Measurements from ENCODE around the gene XYLT1. TPM values are rescaled to one million over a fixed set of nuclear protein-coding genes. Genes with fewer than 3 reads are reported as not detected.

XYLT1 gene
- total and polyA plus RNA-seq, 2 experiments from 2014 or later, result 4.5 to 26.3 TPM

- Histone ChIP-seq H4K20me1 (ENCODE audit: insufficient read depth) (no peaks in the 10 kb centered on the region), H3K9me2 (ENCODE audit: insufficient read depth) (no peaks in the 10 kb centered on the region), H3K9me3 (ENCODE audit: low read depth) (no peaks in the 10 kb centered on the region), H3K79me2 (ENCODE audit: insufficient read depth) (no peaks in the 10 kb centered on the region), H3K4me1 (ENCODE audit: insufficient read depth) (no peaks in the 10 kb centered on the region), H3K4me2 (ENCODE audit: unreplicated experiment) (no peak overlapping the region), H2AFZ (no peak overlapping the region), H3K9ac (no peak overlapping the region), H3K27me3 (replicated peaks; ENCODE audit: insufficient read depth) (no peaks in the 10 kb centered on the region), H3F3A (ENCODE audit: insufficient read depth) (peaks cover 8% of the 10 kb centered on the region; the same call in 1 of the 2 replicates), H3K27ac (no peak overlapping the region), H3K4me3 (no peak overlapping the region), H3K36me3 (ENCODE audit: low read depth) (no peaks in the 10 kb centered on the region)
- in situ Hi-C loops (cut with MboI), result no loop called here
- DNase-seq, result no peak
- no peak for TF ChIP-seq EZH2phosphoT487 (IDR thresholded peaks at IDR 0.05; ENCODE audit: insufficient read depth, low read depth)
- TF ChIP-seq EZH2 (IDR thresholded peaks at IDR 0.05; ENCODE audit: insufficient read depth, poor library complexity, severe bottlenecking), result no peak
- 95 to 97% methylated on average over 8 of the region's 8 CpGs for WGBS, 2 experiments (ENCODE audit: low coverage in 1 of 2, low lambda C conversion rate in 2 of 2, missing lambda C conversion rate in 2 of 2)
Observed at GRCh38 chr16:17107450-17107849, 363.3 kb downstream of the XYLT1 start.

DNA sequence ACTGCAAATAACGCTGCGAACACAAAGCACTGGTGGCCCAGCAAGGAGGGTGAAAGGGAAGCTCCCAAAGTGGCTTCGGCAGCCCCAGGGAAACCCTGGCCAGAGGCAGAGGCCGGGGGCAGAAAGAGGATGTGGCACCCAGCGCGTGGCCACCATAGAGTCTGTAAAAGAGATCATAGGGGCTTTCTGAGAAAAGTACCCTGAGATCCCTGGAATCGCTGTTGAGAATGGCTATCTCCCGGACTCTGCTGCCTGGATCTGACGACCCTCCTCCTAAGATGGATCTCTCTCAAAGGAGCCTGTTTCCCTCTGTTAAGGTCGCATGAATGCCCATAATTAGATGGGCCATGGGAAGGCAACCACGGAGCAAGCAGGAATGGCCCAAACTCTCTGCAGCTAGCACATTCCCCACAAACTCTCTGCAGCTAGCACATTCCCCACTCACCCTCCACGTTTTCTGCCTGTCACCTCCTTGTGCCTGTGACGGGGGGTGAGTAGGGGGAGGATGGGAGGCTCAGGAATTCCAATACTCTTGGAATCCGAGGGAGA lies 364.4 kb downstream of the XYLT1 start:
- H3K36me3 ChIP-seq (ENCODE audit: low read depth), result no peaks in the 10 kb centered on the region
- no peaks in the 10 kb centered on the region for H3K27me3 ChIP-seq (replicated peaks; ENCODE audit: insufficient read depth)
- no peak overlapping the region for H2AFZ ChIP-seq
- no peaks in the 10 kb centered on the region for H3K9me2 ChIP-seq (ENCODE audit: insufficient read depth)
- in situ Hi-C loops (cut with MboI), result no loop called here
- TF ChIP-seq EZH2 (IDR thresholded peaks at IDR 0.05; ENCODE audit: insufficient read depth, poor library complexity, severe bottlenecking), result no peak
- no peak for TF ChIP-seq EZH2phosphoT487 (IDR thresholded peaks at IDR 0.05; ENCODE audit: insufficient read depth, low read depth)
- H4K20me1 ChIP-seq (ENCODE audit: insufficient read depth), result no peaks in the 10 kb centered on the region
- no peaks in the 10 kb centered on the region for H3K9me3 ChIP-seq (ENCODE audit: low read depth)
- H3F3A ChIP-seq (ENCODE audit: insufficient read depth), result peaks cover 8% of the 10 kb centered on the region; the same call in 1 of the 2 replicates
- no peak overlapping the region for H3K4me3 ChIP-seq
- no peaks in the 10 kb centered on the region for H3K79me2 ChIP-seq (ENCODE audit: insufficient read depth)
- DNase-seq, result no peak
- H3K9ac ChIP-seq, result no peak overlapping the region
- H3K4me1 ChIP-seq (ENCODE audit: insufficient read depth), result no peaks in the 10 kb centered on the region
- WGBS, 2 experiments (ENCODE audit: low coverage in 1 of 2, low lambda C conversion rate in 2 of 2, missing lambda C conversion rate in 2 of 2), result 85 to 87% methylated on average over 14 of the region's 14 CpGs
- no peak overlapping the region for H3K4me2 ChIP-seq (ENCODE audit: unreplicated experiment)
- H3K27ac ChIP-seq, result no peak overlapping the region

- no peaks in the 10 kb centered on the region for H3K4me1 ChIP-seq (ENCODE audit: insufficient read depth)
- no peaks in the 10 kb centered on the region for H3K9me2 ChIP-seq (ENCODE audit: insufficient read depth)
- H3K9ac ChIP-seq, result no peak overlapping the region
- H3K4me3 ChIP-seq, result no peak overlapping the region
- no peak for DNase-seq
- in situ Hi-C loops (cut with MboI), result no loop called here
- no peaks in the 10 kb centered on the region for H3K79me2 ChIP-seq (ENCODE audit: insufficient read depth)
- no peaks in the 10 kb centered on the region for H3K9me3 ChIP-seq (ENCODE audit: low read depth)
- H3K36me3 ChIP-seq (ENCODE audit: low read depth), result no peaks in the 10 kb centered on the region
- H4K20me1 ChIP-seq (ENCODE audit: insufficient read depth), result no peaks in the 10 kb centered on the region
- no peak overlapping the region for H3K27ac ChIP-seq
- TF ChIP-seq EZH2phosphoT487 (IDR thresholded peaks at IDR 0.05; ENCODE audit: insufficient read depth, low read depth), result no peak
- TF ChIP-seq EZH2 (IDR thresholded peaks at IDR 0.05; ENCODE audit: insufficient read depth, poor library complexity, severe bottlenecking), result no peak
- no peak overlapping the region for H3K4me2 ChIP-seq (ENCODE audit: unreplicated experiment)
- 80 to 83% methylated on average over 10 of the region's 10 CpGs for WGBS, 2 experiments (ENCODE audit: low coverage in 1 of 2, low lambda C conversion rate in 2 of 2, missing lambda C conversion rate in 2 of 2)
- H2AFZ ChIP-seq, result no peak overlapping the region
- H3F3A ChIP-seq (ENCODE audit: insufficient read depth), result peaks cover 8% of the 10 kb centered on the region; the same call in 1 of the 2 replicates
- no peaks in the 10 kb centered on the region for H3K27me3 ChIP-seq (replicated peaks; ENCODE audit: insufficient read depth)
Observed at GRCh38 chr16:17105239-17105797, 365.4 kb downstream of the XYLT1 start.

DNA sequence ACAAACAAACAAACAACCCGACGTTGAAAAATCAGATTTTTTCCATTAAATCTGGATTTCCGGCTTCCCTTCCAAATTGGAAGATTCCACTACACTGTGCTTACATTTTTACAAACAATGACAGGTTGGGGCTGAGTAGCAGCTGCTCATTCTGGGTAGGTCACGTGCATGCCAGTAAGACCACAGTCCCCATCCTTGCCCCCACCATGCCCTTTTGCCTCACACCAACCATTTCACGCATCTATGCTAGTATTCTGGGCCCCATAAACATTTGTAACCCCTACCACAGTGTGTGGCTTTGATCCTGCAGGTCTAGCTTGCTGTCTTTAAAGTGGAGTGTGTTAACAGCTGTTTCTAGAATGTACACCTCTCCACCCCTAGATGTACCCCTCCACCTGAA lies 366.1 kb downstream of the XYLT1 start:
- H3K9ac ChIP-seq, result no peak overlapping the region
- H3K79me2 ChIP-seq (ENCODE audit: insufficient read depth), result no peaks in the 10 kb centered on the region
- H3K4me2 ChIP-seq (ENCODE audit: unreplicated experiment), result no peak overlapping the region
- no peaks in the 10 kb centered on the region for H4K20me1 ChIP-seq (ENCODE audit: insufficient read depth)
- H3K27me3 ChIP-seq (replicated peaks; ENCODE audit: insufficient read depth), result no peaks in the 10 kb centered on the region
- no peaks in the 10 kb centered on the region for H3K36me3 ChIP-seq (ENCODE audit: low read depth)
- H2AFZ ChIP-seq, result no peak overlapping the region
- H3K9me3 ChIP-seq (ENCODE audit: low read depth), result no peaks in the 10 kb centered on the region
- no peak for DNase-seq
- 64 to 67% methylated on average over 5 of the region's 5 CpGs for WGBS, 2 experiments (ENCODE audit: low coverage in 1 of 2, low lambda C conversion rate in 2 of 2, missing lambda C conversion rate in 2 of 2)
- peaks cover 8% of the 10 kb centered on the region; the same call in 1 of the 2 replicates for H3F3A ChIP-seq (ENCODE audit: insufficient read depth)
- H3K4me3 ChIP-seq, result no peak overlapping the region
- TF ChIP-seq EZH2 (IDR thresholded peaks at IDR 0.05; ENCODE audit: insufficient read depth, poor library complexity, severe bottlenecking) (no peak), EZH2phosphoT487 (IDR thresholded peaks at IDR 0.05; ENCODE audit: insufficient read depth, low read depth) (no peak)
- no peaks in the 10 kb centered on the region for H3K9me2 ChIP-seq (ENCODE audit: insufficient read depth)
- H3K4me1 ChIP-seq (ENCODE audit: insufficient read depth), result no peaks in the 10 kb centered on the region
- in situ Hi-C loops (cut with MboI), result no loop called here
- H3K27ac ChIP-seq, result no peak overlapping the region
